Kidney (tissue), 14 donors: Measurements from ENCODE around the gene ABCB6. TPM values are rescaled to one million over a fixed set of nuclear protein-coding genes. Genes with fewer than 3 reads are reported as not detected.

Experiments
- DNase-seq, 5 donors: peaks; one replicate each; pipeline ENCODE4 v3.0.0-alpha.2; 2013 to 2020
- FAIRE-seq: peaks from 2 replicates; lab custom pipeline; 2012; peaks lifted over from hg19 to GRCh38; lab: Jason Lieb, UNC
- H3K27ac ChIP-seq, 2 donors: one replicate each; pipeline ENCODE4 v1.7.0; 2013; ENCODE audit warnings: low read depth in 2 of 2, low read length in 2 of 2, inconsistent platforms in 1 of 2
- H3K27me3 ChIP-seq: one replicate; pipeline ENCODE4 v1.7.1; 2013; ENCODE audit warnings: low read length, inconsistent platforms; ENCODE audit not compliant: control insufficient read depth, insufficient read depth
- H3K36me3 ChIP-seq, 3 donors: one replicate each; pipeline versions ENCODE4 v1.7.0 to v1.7.1; 2013; ENCODE audit warnings: low read length in 3 of 3, control low read depth in 1 of 3, inconsistent platforms in 1 of 3; ENCODE audit not compliant: insufficient read depth in 3 of 3, control insufficient read depth in 2 of 3
- H3K4me1 ChIP-seq, 3 donors: one replicate each; pipeline versions ENCODE4 v1.7.0 to v1.7.1; 2013; ENCODE audit warnings: low read length in 3 of 3, inconsistent platforms in 1 of 3, low read depth in 1 of 3; ENCODE audit not compliant: control insufficient read depth in 2 of 3, insufficient read depth in 2 of 3
- H3K4me3 ChIP-seq, 3 donors: one replicate each; pipeline versions ENCODE4 v1.7.0 to v1.8.1; 2013; ENCODE audit warnings: low read length in 3 of 3, control low read depth in 1 of 3, inconsistent platforms in 1 of 3
- H3K9ac ChIP-seq, 3 donors: one replicate each; pipeline versions ENCODE4 v1.7.0 to v1.7.1; 2013; ENCODE audit warnings: low read length in 3 of 3, control low read depth in 1 of 3, inconsistent platforms in 1 of 3
- H3K9me3 ChIP-seq, 3 donors: one replicate each; pipeline versions ENCODE4 v1.7.0 to v1.7.1; 2013; ENCODE audit warnings: low read length in 3 of 3, control low read depth in 1 of 3, inconsistent platforms in 1 of 3; ENCODE audit not compliant: control insufficient read depth in 2 of 3, insufficient read depth in 1 of 3
- CTCF ChIP-seq: IDR thresholded peaks from 3 replicates; pipeline ENCODE4 v1.5.1; 2012; ENCODE audit warnings: mild to moderate bottlenecking, moderate library complexity, borderline replicate concordance; ENCODE audit not compliant: insufficient read depth; ENCODE audit errors: extremely low read depth
- intact Hi-C: fragments of 100-400 bp; cut with DNase I; formaldehyde crosslinking; loops from one replicate; pipeline ENCODE4 v1.11.1; 2022
- polyA plus RNA-seq: library from polyadenylated mRNA; stranded (reverse); fragments of 350-450 nt; fragmentation: Illumina TruSeq; extraction: RNeasy Lipid Tissue Mini Kit (QIAGEN cat#74804); gene quantifications from one replicate; pipeline ENCODE4 v1.2.3, GENCODE V29; 2014; ENCODE audit warnings: low read depth, low replicate concordance; ENCODE audit not compliant: insufficient read depth
- total RNA-seq: library from RNA; stranded (reverse); fragmentation: NEBNext Ultra II Directional; extraction: Animal tissue kit (Norgen Biotek cat#: 25700); gene quantifications from one replicate; pipeline ENCODE4 v1.2.1, GENCODE V29; 2021
- donor health status: control.
- donor health status: control.
- donor health status: control.
- donor health status: control.
- donor health status: control.
- donor health status: DM: yes; HTN: yes; CAD: no.
- donor health status: Normal renal cell carcinoma (clear cell type).

The ABCB6 gene
- total and polyA plus RNA-seq, 2 donors from 2014 or later: 17.8 to 53.6 TPM

- H3K36me3 ChIP-seq: peaks cover 2 to 31% (median 16%) of the 10 kb centered on the region in 3 donors
- no peak overlapping the region for H3K27ac ChIP-seq
- DNase-seq (no peak), FAIRE-seq (no peak)
- no peaks in the 10 kb centered on the region for H3K9me3 ChIP-seq
- intact Hi-C loops: no loop called here
- no peak overlapping the region for H3K4me3 ChIP-seq
- H3K9ac ChIP-seq: no peak overlapping the region
- TF ChIP-seq CTCF: no peak
- H3K4me1 ChIP-seq: peaks cover 0 to 6% (median 0%) of the 10 kb centered on the region in 3 donors
- H3K27me3 ChIP-seq: no peaks in the 10 kb centered on the region
Measured at GRCh38 chr2:219213486-219214071, 5.2 kb downstream of the ABCB6 start.

- peaks cover 2 to 37% (median 20%) of the 10 kb centered on the region in 3 donors for H3K36me3 ChIP-seq
- DNase-seq: no peak
Measured at GRCh38 chr2:219213026-219213415, 5.7 kb downstream of the ABCB6 start.

GRCh38 chr2:219210886-219211362 is 7.8 kb downstream of the ABCB6 start:
- no peaks in the 10 kb centered on the region for H3K27me3 ChIP-seq
- intact Hi-C loops: no loop called here
- H3K9ac ChIP-seq: no peak overlapping the region
- H3K9me3 ChIP-seq: no peaks in the 10 kb centered on the region
- peaks cover 8 to 13% (median 9%) of the 10 kb centered on the region in 3 donors for H3K4me1 ChIP-seq
- peaks cover 2 to 32% (median 20%) of the 10 kb centered on the region in 3 donors for H3K36me3 ChIP-seq
- H3K4me3 ChIP-seq: no peak overlapping the region
- TF ChIP-seq CTCF: no peak
- FAIRE-seq (no peak), DNase-seq (no peak)
- H3K27ac ChIP-seq: no peak overlapping the region

More at GRCh38 chr2:219213026-219213415, 5.7 kb downstream of the ABCB6 start:
- no peak for TF ChIP-seq CTCF
- H3K27ac ChIP-seq: no peak overlapping the region
- intact Hi-C loops: no loop called here
- peaks cover 0 to 4% (median 2%) of the 10 kb centered on the region in 3 donors for H3K4me1 ChIP-seq
- H3K9me3 ChIP-seq: no peaks in the 10 kb centered on the region
- no peak overlapping the region for H3K9ac ChIP-seq
- no peaks in the 10 kb centered on the region for H3K27me3 ChIP-seq
- H3K4me3 ChIP-seq: no peak overlapping the region
- no peak for FAIRE-seq
